Activated CD8-positive, alpha-beta memory T cell treated with anti-CD3 and anti-CD28 coated beads, Interleukin-2, amount 50 U/mL, for 48 hours (primary cell): ENCODE data around the gene AGAP3.
A peak's percentile ranks its signal among the peaks of the same experiment; 100 is the strongest.

Experiments
- DNase-seq: peaks from one replicate; pipeline ENCODE4 v3.0.0-alpha.2; 2020

Gene AGAP3

GRCh38 chr7:151088019-151088855, 2.0 kb downstream of the AGAP3 start:
- DNase-seq: peak; percentile 56

- DNase-seq: no peak
Observed at GRCh38 chr7:151088856-151089699, 2.8 kb downstream of the AGAP3 start.

- no peak for DNase-seq
Observed at GRCh38 chr7:151089893-151090730, 3.8 kb downstream of the AGAP3 start.

GRCh38 chr7:151091003-151091402, 4.7 kb downstream of the AGAP3 start:
- no peak for DNase-seq

- no peak for DNase-seq
Observed at GRCh38 chr7:151091431-151091830, 5.2 kb downstream of the AGAP3 start.

DNA sequence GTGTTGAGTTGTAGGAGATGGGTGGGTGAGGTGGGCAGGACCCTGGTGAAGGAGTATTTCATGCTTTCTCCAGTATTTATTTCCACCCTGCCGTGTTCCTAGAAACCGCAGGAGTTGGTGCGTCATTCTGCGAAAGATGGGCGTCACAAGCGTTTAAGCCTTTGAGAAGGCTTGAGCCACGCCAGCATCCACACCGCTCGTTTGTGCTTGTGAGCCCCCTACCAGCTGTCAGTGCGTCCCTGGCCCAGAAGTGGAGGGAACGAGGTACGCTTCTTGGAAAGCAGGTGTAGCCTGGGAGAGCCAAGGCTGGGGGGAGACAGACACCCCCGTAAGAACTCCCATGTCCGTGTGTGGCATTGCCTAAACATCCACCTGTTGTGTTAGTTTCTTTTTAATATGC, 5.7 kb downstream of the AGAP3 start:
- DNase-seq: no peak

DNA sequence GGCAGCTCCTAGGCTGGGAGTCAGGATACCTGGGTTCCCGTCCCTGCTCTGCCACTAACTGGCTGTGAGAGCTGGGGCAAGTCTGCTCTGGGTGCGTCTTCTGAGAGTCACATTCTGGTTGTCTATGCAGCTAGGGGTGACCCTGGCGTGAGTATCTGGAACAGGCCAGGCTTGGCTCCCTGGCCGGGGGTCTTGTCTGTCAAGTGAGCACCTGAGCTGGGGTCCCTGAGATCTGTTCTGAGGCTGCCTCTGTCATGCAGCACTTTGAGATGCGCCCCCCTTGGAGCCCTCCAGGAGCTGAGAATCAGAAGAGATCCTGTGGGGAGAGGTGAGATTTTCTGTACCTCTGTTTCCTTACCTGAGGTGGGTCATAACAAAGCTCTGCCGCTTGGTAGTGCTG, 7.5 kb downstream of the AGAP3 start:
- no peak for DNase-seq

DNA sequence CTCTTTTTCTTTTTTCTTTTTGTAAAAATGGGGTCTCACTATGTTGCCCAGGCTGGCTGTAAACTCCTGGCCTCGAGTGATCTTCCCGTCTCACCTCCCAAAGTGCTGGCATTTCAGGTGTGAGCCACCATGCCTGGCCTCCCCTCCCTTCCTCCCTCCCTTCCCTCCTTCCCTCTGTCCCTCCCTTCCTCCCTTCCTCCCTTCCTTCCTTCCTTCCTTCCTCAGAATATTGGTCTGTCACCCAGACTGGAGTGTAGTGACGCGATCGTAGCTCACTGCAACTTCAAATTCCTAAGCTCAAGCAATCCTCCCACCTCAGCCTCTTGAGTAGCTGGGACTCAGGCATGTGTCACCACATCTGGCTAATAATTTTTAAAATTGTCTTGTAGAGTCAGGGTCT, 8.4 kb downstream of the AGAP3 start:
- DNase-seq: no peak

DNA sequence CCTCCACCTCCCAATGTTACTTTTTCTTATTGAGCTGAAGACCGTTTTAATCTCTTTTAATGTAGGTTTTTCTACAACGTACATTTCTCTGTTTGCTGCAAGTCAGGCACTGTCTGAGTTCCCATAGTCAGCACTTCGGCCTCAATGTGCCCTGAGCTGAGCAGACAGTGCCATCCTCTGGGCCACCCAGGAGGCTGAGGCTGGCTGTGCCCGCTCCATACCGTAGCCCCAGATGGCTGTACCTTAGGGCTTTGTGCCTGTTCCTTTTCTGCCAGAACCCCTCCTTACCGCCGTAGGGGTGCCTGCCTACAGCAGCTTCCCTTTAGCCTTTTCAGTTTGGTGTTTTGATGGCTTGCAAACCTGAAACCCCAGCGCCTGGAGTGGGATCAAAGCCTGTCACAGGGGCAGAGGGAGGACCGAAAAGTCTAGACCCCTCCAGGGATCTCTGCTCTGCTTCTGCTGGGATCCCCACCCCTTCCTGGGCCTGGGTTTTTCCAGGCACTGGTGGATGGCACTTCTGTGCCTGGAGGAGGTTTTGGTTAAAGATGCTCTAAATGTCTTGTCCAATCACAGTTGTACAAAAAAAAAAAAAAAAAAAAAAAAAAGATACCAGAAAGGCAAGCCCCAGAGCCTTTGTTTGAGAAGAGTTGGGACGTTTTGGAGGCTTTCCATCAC, 9.0 kb downstream of the AGAP3 start:
- no peak for DNase-seq

GRCh38 chr7:151095828-151096475, 9.7 kb downstream of the AGAP3 start:
- DNase-seq: no peak

GRCh38 chr7:151099486-151100211, 13.4 kb downstream of the AGAP3 start:
- DNase-seq: no peak

GRCh38 chr7:151100921-151101320, 14.6 kb downstream of the AGAP3 start:
- no peak for DNase-seq

- DNase-seq: no peak
Observed at GRCh38 chr7:151101621-151102396, 15.5 kb downstream of the AGAP3 start.

GRCh38 chr7:151102991-151103390, 16.7 kb downstream of the AGAP3 start:
- no peak for DNase-seq

GRCh38 chr7:151103973-151104372, 17.7 kb downstream of the AGAP3 start:
- no peak for DNase-seq

DNA sequence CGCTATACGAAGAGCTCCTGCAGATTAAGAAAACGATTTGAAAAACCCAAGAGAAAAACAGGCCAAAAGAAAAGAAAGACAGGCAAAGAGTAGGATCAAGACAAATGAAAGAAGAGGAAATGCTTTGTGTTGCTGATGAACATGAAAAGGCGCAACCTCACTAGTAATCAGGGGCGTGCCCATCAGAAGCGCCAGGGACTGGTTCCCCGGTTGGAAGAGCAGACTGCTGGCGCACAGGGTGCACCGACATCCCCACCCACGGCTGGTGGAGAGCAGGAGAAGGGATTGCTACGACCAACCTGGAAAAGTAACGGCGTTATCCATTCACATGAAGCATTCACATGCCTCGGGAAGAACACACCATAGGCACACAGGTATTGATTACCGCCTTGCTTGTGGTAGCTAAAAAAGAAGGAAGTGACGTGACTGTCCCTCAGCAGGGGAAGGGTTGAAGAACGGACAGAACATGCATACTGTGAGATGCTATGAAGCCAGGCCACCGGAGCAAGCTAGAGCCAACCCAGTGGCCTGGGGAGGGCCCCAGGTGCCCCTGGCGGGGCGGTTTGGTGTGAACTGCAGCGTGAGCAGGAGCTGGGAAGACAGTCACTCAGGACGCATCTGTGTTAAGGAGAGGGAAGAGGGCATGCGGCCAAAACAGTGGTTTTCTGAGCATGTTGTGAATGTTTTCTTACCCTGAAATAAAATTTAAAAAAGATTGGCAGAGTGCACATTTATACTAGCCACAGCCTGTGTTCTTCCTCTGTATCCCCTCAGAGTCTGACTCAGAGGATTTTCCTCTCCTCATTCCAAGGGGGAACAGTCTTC, 18.3 kb downstream of the AGAP3 start:
- DNase-seq: no peak

- DNase-seq: no peak
Observed at GRCh38 chr7:151107882-151108281, 21.6 kb downstream of the AGAP3 start.

DNA sequence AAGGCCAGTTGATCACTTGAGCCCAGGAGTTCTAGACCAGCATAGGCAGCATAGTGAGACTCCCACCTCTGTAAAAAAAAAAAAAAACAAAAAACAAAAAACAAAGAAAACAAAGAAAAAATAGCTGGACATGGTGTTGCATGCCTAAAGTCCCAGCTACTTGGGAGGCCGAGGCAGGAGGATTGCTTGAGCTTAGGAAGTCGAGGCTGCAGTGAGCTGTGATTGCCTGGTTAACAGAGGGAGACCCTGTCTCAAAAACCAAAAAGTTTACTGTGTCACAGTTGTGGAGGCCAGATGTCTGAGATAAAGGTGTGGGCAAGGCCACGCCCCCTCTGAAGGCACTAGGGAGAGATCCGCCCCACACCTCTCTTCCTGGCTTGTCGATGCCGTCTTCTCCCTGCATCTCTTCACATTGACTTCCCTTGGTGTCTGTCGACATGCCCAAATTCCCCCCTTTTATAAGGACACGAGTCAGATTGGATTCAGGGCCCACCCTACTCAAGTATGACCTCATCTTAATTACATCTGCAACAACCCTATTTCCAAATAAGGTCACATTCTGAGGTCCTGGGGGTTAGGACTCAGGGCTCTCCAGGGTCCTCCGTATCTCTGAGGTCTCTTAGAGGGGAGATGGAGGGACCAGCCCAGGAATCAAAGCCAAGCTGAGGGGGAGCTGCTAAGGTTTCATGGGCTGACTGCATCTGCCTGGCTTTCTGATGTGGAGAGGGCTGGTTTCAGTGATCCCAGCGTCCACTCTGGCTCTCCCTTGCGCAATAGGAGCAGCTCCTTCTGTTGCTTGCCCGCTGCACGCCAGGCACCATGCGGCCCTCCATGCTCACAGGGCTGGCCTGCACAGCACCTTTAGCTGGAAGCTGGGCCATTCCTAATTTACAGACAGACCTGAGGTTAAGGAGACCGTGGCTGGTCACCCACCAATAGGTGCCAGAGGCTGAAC, 23.1 kb downstream of the AGAP3 start:
- no peak for DNase-seq
